ENCODE data around the gene VAPA. TPM values are rescaled to one million over a fixed set of nuclear protein-coding genes. Genes with fewer than 3 reads are reported as not detected.

Gene VAPA
- total RNA-seq, 2 donors from 2014 or later, result 162 to 201 TPM

DNA sequence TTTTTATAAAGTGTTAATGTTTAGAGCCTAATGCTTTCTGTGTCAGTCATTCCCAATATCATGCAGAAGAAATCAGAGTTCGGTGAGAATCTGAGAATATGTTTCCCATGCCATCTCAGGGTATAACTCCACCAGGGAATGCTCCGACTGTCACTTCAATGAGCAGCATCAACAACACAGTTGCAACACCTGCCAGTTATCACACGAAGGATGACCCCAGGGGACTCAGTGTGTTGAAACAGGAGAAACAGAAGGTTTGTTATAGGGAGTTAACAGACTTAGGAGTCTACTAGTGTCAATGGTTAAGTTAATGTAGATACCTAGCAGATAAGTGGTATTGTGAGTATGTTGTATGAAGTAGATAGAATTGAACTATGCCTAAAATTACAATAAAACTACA, 31.0 kb downstream of the VAPA start:
- no peak overlapping the region for H3K27ac Mint-ChIP-seq
- H3K36me3 Mint-ChIP-seq, result peaks cover 9 to 10% of the 10 kb centered on the region in 2 donors
- H3K9me3 Mint-ChIP-seq, result no peaks in the 10 kb centered on the region
- DNase-seq (ENCODE audit: low spot score in 2 of 2) (no peak), ATAC-seq (no peak)

DNA sequence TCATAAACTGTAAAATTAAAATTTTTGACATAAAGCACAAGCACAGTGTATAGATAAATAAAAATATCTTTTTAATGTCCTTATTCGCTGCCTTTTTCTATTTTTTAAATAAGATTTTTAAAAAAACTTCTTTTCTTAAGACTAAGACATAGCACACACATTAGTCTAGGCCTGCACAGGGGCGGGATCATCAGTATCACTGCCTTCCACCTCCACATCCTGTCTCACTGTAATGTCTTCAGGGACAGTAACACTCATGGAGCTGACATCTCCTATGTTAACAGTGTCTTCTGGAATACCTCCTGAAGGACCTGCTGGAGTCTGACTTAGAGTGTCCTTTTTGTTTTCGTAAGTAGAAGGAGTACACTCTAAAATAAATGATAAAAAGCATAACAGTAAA, 33.0 kb downstream of the VAPA start:
- H3K27ac Mint-ChIP-seq, result peak overlapping the region in 1 of 2 donors; percentile 22
- ATAC-seq, result no peak
- no peak for DNase-seq (ENCODE audit: low spot score in 2 of 2)
- H3K36me3 Mint-ChIP-seq, result peaks cover 0 to 6% of the 10 kb centered on the region in 2 donors
- H3K9me3 Mint-ChIP-seq, result no peaks in the 10 kb centered on the region

DNA sequence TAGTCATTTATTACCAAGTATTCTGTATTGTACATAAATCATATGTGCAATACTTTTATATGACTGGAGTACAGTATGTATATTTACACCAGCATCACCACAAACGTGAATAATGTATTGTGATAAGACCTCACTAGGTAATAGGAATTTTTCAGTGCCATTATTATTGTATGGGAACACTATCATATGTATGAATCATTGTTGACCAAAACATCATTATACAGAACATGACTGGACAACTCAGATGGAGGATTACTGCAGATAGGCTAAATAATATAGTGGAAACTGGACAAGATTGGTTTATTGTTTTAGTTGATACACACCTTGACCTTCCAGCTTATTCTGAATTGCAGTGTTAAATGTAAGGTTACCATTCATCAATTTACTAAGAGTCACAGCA, 33.4 kb downstream of the VAPA start:
- DNase-seq (ENCODE audit: low spot score in 2 of 2) (no peak), ATAC-seq (no peak)
- peaks cover 0 to 5% of the 10 kb centered on the region in 2 donors for H3K36me3 Mint-ChIP-seq
- no peak overlapping the region for H3K27ac Mint-ChIP-seq
- H3K9me3 Mint-ChIP-seq, result no peaks in the 10 kb centered on the region

DNA sequence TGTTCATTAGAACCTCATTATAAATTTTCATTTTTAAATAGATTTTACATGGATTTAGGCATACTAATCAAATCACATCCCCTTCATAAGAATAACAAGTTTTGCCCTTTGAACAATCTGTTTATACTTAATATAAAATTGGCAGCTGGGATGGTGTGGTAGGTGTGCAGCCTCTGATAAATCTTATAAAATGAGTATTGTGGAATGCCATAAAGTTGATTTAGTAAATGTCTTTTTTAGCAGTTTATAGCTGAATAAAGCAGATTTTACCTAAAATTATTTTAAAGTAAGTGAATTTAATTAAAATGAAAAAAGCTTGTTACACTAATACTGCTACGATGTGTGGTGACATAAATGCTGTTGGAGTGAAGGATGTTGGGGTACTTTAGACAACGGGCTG, 35.5 kb downstream of the VAPA start:
- H3K36me3 Mint-ChIP-seq, result peaks cover 0 to 5% of the 10 kb centered on the region in 2 donors

DNA sequence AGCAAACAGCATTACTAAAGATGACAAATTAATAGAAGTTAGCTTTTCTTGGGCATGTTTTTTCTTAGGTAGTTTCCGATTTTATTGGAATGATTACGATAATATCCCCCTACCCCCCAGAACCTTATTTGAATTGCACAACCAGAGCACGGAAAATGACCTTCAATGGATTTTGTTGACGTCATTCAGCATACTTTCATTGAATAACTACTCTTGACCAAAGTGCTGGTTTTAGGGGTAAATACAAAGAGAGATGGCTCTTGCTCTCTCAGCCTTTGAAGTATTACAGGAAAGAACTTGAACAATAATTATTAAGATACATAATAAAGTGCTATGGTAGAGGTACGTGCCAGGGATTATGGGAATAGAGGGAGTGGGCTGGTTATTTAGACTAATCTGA, 36.0 kb downstream of the VAPA start:
- H3K36me3 Mint-ChIP-seq, result peaks cover 0 to 5% of the 10 kb centered on the region in 2 donors
- DNase-seq (ENCODE audit: low spot score in 2 of 2), result no peak
- H3K9me3 Mint-ChIP-seq, result no peaks in the 10 kb centered on the region
- no peak for ATAC-seq
- H3K27ac Mint-ChIP-seq, result no peak overlapping the region

More for the DNA sequence above, 35.5 kb downstream of the VAPA start:
- ATAC-seq (no peak), DNase-seq (ENCODE audit: low spot score in 2 of 2) (no peak)
- Mint-ChIP-seq H3K27ac (no peak overlapping the region), H3K9me3 (no peaks in the 10 kb centered on the region)

DNA sequence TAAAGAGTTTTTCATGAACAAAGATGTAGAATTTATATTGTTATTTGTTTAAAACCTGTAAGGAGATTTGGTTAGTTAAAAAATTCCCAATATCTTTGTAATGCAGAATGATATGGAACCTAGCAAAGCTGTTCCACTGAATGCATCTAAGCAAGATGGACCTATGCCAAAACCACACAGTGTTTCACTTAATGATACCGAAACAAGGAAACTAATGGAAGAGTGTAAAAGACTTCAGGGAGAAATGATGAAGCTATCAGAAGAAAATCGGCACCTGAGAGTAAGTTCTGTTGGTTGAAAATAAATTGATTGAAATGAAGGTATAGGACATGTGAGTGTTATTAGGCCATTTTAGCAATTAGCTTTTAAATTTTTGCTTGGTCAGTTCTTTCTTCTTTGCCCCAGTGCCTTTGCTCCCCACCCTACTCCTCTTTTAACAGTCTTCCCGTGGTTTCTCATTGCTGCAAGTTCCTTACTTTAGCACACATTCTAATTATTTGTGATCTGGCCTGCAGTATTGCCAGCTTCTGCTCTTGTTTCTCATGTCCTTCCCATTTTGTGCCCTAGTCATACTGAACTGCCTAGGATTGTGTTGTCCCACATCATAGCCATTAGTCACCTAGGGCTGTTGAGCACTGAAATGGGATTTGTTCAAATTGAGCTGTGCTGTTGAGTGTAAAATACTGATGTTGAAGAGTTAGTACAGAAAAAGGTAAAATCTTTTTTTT, 36.6 kb downstream of the VAPA start:
- no peak for ATAC-seq
- peaks cover 0 to 5% of the 10 kb centered on the region in 2 donors for H3K36me3 Mint-ChIP-seq
- H3K27ac Mint-ChIP-seq, result no peak overlapping the region

DNA sequence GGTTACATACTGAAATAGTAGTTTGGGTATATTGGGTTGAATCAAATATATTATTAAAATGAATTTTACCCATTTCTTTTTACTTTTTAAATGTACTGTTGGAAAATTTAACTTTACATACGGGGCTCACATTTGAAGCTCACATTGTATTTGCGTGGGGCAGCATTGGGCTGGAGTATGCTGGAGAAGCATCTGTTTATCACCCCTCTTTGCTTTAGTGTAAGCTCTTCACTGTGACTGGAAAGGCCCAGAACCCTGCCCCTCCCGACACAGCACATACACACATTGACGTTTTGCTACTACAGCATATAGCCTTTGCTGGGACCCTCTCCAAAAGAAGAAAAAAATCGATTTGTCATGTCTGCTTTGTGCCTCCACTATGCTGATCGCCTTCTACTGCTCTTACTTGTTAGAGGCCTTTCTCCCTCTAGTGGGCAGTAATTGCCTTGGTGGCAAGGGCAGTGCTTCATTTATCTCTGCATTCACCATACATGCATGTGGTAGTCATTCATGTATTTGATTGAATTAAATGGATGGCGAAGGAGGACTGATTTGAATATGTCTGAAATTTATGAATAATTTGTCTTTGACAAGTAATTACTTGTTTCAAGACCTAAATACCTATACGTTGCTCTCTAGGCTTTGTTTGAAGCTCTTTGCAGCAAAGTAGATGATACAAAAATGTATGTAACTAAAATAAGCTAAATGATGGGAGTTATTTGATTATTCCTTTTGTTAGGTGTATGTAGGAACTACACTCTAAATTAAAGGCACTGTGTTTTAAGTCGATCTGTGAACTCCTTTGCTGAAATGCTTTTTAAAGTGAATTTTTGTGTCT, 37.4 kb downstream of the VAPA start:
- Mint-ChIP-seq H3K9me3 (no peaks in the 10 kb centered on the region), H3K36me3 (peaks cover 0 to 5% of the 10 kb centered on the region in 2 donors), H3K27ac (peak overlapping the region; percentile 44 to 73)
- DNase-seq (ENCODE audit: low spot score in 2 of 2), result no peak
- ATAC-seq, result peak; percentile 54 to 77

More for the DNA sequence above, 36.6 kb downstream of the VAPA start:
- H3K9me3 Mint-ChIP-seq, result no peaks in the 10 kb centered on the region
- no peak for DNase-seq (ENCODE audit: low spot score in 2 of 2)

DNA sequence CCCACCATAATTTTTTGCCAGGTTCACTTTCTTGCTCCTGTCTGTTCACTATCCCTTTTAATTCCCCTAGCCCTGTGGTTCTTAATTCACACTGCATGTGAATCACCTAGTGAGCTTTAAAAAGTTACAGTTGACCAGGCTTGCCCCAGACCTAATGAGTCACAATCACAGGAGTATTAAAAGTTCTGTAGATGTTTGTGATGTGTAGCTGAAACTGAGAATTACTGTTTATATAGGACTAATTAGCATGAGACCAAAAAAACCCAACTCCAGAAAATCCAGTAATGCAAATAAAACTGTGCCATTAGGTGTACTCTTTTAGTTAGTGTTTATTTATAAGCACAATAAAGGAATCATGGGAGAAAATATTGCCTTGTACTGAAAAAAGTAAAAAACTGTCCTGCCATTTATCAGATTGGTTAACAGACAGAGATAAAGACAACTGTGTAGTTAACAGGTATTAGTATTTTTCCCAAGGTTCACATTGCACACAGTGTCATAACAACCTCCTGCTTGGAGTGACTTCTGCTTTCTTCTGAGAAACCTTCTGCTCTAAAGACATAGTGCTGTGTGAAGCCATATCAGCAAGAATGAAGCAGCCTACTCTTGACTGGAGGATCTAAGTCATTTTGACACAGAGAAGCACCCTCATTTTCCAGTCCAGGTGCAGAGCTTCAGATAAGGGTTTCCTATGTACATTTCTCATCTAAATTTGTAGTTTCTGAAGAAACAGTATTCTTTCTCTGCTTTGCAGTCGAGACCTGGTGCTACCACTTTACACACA, 39.0 kb downstream of the VAPA start:
- DNase-seq (ENCODE audit: low spot score in 2 of 2) (no peak), ATAC-seq (peak in 1 of 2 donors; percentile 50)
- Mint-ChIP-seq H3K9me3 (no peaks in the 10 kb centered on the region), H3K27ac (peak overlapping the region in 1 of 2 donors; percentile 73), H3K36me3 (peaks cover 0 to 5% of the 10 kb centered on the region in 2 donors)

DNA sequence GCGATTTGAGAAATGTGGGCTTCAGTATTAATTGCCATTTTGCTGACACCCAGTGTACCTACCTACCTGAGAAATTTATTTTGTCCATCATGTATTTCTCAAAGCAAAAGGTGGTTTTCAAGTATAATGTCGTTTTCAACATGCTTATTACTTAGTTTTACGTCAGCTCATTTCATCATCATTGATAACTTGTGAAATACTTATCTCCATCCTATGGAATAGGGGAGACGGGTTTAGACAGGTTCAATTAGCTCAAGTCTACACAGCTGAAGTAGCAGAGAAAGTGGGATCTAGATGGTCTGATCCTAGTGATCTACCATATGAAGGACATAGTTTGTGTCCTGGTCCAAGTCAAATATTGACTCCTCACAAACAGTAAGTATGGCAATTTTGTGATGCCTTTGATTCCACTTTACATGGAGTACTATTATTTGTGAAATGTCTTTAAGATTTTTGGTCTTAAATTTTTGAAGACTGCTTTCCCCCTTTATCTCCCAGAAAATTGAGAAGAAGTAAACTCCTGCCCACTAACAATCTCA, 45.1 kb downstream of the VAPA start:
- no peak for ATAC-seq
- Mint-ChIP-seq H3K27ac (peak overlapping the region in 1 of 2 donors; percentile 23), H3K9me3 (no peaks in the 10 kb centered on the region), H3K36me3 (peaks cover 0 to 3% of the 10 kb centered on the region in 2 donors)
- no peak for DNase-seq (ENCODE audit: low spot score in 2 of 2)

DNA sequence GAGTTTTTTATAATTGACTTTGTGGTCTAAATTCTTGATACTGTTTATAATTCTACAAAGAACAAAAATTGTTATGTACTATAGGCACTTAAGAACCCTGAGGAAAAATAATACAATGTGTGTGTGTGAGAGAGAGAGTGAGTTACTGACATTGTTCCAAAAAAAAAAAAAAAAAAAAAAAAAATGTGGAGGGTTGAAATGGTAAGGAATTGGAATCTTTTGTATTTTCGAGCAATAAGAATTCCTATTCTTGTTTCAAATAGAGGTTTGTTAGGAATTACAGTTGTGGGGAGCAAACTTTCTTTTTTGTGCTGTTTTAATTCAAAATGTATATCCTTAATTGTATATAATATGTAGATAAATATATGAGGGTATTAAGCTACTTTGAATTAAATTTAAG, 45.7 kb downstream of the VAPA start:
- Mint-ChIP-seq H3K27ac (peak overlapping the region in 1 of 2 donors; percentile 23), H3K9me3 (no peaks in the 10 kb centered on the region), H3K36me3 (no peaks in the 10 kb centered on the region)
- DNase-seq (ENCODE audit: low spot score in 2 of 2) (no peak), ATAC-seq (no peak)

DNA sequence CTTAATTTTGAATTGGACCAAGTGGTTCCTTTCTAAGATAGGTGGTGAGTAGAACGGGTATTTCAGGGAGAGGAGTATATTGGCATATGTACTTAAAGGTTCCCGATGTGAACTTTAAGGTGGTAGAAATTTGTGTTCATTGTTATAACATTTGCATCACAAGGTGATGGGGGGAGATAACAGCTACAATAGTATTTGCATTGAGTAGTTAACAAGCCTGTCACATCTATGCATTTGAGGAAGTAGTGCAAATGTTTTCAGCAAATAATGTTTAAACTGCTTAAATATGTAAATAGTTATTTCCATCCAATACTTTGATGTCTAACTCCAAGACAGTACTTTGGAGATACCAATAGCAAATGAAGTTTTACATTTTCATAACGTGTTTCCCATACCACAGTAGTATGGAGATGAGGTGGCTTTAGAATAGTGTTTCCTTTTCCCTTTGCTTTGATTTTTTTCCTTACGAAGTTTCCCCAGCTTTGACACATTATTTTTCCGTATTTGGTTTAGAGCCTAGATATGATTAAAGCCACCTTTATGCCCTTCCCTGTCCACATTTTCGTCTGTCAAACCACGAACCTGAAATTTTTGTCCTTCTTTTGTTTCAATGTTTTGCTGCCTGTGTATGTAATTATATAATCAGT, 46.6 kb downstream of the VAPA start:
- H3K9me3 Mint-ChIP-seq, result no peaks in the 10 kb centered on the region
- no peak overlapping the region for H3K27ac Mint-ChIP-seq
- DNase-seq (ENCODE audit: low spot score in 2 of 2), result no peak
- H3K36me3 Mint-ChIP-seq, result no peaks in the 10 kb centered on the region
- no peak for ATAC-seq

DNA sequence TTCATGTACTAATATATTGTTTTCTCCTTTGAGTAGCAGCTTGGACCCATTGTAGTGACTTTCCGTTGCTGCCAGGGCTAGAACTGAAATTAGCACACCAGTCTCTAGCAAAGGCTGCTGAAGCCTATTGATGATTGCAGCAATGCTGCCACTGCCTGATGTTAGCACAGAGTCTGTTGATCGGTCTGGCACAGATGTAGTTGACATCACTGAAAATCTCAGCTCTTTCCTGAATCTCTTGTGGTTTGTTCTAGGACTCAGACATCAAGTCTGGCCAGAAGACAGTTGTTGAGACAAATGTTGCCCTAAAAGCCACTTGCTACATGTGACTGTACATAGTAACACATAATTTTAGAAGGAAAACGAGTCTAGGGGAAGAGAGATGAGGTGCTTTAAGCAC, 47.2 kb downstream of the VAPA start:
- H3K9me3 Mint-ChIP-seq, result no peaks in the 10 kb centered on the region
- no peaks in the 10 kb centered on the region for H3K36me3 Mint-ChIP-seq
- no peak overlapping the region for H3K27ac Mint-ChIP-seq
- DNase-seq (ENCODE audit: low spot score in 2 of 2) (no peak), ATAC-seq (no peak)

DNA sequence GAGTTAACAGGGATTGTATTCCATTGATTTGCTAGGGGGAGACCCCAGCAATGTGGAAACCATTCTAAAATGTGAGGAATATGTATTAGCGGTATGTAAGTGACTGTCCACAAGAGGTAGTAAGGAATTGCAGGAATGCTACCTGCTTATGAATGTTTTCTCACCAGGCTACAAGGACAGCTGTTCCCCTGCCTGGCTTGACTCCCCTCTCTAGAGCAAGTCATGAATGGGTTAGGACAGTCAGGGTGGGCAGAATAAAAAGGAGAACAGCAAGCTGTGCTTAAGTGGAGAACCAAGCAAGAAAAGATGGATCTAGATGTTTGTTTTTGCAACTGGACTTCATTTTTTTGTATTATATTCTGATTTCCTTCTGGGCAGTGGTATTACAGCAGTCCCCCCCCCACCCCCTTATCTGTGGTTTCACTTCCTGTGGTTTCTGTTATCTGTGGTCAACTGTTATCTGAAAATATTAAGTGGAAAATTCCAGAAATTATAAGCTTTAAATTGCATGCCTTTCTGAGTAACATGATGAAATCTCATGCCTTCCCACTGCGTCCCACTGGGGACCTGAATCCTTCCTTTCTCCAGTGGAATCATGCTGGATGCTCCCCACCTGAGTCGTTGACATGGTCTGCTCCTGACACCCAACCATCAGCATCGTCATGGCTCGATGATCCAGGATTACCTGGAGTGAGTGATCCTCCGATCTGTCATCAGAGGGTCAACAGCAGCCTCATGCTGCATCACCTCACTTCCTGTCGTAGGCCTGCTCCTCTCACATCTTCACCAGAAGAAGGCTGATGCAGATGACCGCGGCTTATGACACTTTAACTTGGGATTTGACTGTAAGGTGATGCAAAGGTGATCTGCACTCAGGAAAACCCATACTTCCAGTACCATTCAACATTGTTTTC, 52.2 kb downstream of the VAPA start:
- H3K27ac Mint-ChIP-seq, result no peak overlapping the region
- H3K9me3 Mint-ChIP-seq, result no peaks in the 10 kb centered on the region
- DNase-seq (ENCODE audit: low spot score in 2 of 2) (no peak), ATAC-seq (no peak)
- H3K36me3 Mint-ChIP-seq, result no peaks in the 10 kb centered on the region

DNA sequence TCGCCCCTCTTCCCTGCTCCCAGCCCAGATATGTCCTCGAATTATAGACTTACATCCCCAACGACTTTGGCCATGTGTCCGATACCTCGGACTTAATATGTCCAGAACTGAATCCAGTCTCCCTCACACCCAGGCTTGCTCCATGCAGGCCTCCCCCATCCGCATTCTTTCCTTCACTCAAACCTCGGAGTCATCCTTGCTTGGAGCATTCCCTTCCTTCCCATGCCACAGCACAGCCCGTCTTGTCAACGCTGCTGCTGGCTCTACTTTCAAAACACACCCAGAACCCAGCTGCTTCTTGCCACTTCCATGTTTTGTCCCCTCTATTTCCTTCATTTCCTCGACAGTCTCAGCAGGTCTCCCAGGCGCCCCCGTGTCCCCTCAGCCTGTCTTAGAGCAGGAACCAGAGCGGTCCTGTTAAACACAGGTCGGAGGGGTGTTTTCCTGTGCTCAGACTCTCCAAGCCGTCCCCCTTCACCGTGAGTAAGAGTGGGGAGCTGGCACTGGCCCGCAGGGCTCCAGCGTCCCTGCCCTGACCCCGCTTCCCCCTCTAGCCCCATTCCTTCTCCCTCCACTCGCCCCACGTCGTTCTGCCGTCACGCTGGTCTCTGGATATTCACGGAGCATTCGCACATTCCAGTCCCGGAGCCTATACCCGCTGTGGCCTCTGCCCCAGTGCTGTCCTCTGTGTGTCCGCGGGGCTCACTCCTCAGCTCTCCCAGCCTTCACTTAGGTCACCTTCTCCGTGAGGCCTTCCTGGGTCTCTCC, 54.4 kb downstream of the VAPA start:
- DNase-seq (ENCODE audit: low spot score in 2 of 2), result no peak
- peak; percentile 11 to 23 for ATAC-seq
- Mint-ChIP-seq H3K9me3 (no peaks in the 10 kb centered on the region), H3K27ac (no peak overlapping the region), H3K36me3 (no peaks in the 10 kb centered on the region)

DNA sequence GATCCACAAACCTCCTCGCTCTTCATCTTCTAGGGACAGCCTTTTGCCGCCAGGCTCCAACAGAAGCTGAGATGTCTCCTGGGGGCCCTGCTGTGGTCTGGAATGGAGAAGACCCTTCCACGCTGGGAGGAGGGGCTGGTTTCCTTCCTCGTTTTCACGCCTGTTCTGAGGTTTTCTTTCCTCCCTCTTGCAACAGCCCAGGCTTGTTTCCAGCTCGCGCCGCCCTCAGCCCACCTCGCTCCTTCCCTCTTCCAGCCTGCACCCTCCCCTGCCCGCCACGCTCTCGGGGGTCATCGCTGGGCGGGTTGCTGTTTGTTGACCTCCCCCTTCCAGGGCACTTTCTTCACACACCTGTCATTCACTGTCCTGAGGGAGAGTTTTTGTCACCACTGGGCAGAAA, 55.4 kb downstream of the VAPA start:
- no peaks in the 10 kb centered on the region for H3K36me3 Mint-ChIP-seq
- DNase-seq (ENCODE audit: low spot score in 2 of 2), result no peak
- ATAC-seq, result no peak
- no peaks in the 10 kb centered on the region for H3K9me3 Mint-ChIP-seq
- H3K27ac Mint-ChIP-seq, result peak overlapping the region in 1 of 2 donors; percentile 21
